GM13977 (cell line): ENCODE measurements around the gene EAF1.

ENCODE experiments used
- DNase-seq: peaks from one replicate; pipeline ENCODE4 v3.0.0; 2012; ENCODE audit warnings: low spot score
- CTCF ChIP-seq: IDR thresholded peaks from 2 replicates; pipeline ENCODE4 v1.5.1; 2012; ENCODE audit warnings: mild to moderate bottlenecking, control low read depth; ENCODE audit not compliant: insufficient read depth; ENCODE audit errors: extremely low read depth, missing control alignments
- in situ Hi-C: fragments of 300-500 bp; cut with MboI; formaldehyde crosslinking; loops from one replicate; pipeline ENCODE4 v1.12.0; 2022; ENCODE audit warnings: low sequenced_read_pairs, low pct_unique_long_range_greater_than_20kb, mixed read lengths, inconsistent platforms; ENCODE audit not compliant: unreplicated experiment

EAF1 gene

GRCh38 chr3:15467227-15468181 lies 40.1 kb downstream of the EAF1 start:
- no peak for TF ChIP-seq CTCF
- in situ Hi-C loops = no loop called here
- peak; percentile 37 for DNase-seq

- TF ChIP-seq CTCF = no peak
- in situ Hi-C loops = no loop called here
- DNase-seq = no peak
Observed at GRCh38 chr3:15470261-15470660, 42.9 kb downstream of the EAF1 start.

GRCh38 chr3:15470849-15471248 lies 43.5 kb downstream of the EAF1 start:
- in situ Hi-C loops = no loop called here
- no peak for TF ChIP-seq CTCF
- no peak for DNase-seq

GRCh38 chr3:15471861-15472260 lies 44.5 kb downstream of the EAF1 start:
- DNase-seq = no peak
- in situ Hi-C loops = no loop called here
- no peak for TF ChIP-seq CTCF

GRCh38 chr3:15475161-15475560 lies 47.8 kb downstream of the EAF1 start:
- in situ Hi-C loops = no loop called here
- no peak for DNase-seq
- TF ChIP-seq CTCF = no peak

- in situ Hi-C loops = no loop called here
- DNase-seq = no peak
- no peak for TF ChIP-seq CTCF
Observed at GRCh38 chr3:15476378-15476777, 49.0 kb downstream of the EAF1 start.
